ENCODE data around the gene ATP10A. TPM values are rescaled to one million over a fixed set of nuclear protein-coding genes. Genes with fewer than 3 reads are reported as not detected.

The ATP10A gene
- total RNA-seq, 1 experiment from 2014 or later = not detected

- Mint-ChIP-seq H3K9me3 (ENCODE audit: unreplicated experiment) (no peaks in the 10 kb centered on the region), H3K36me3 (ENCODE audit: insufficient read depth, unreplicated experiment) (no peaks in the 10 kb centered on the region), H3K4me3 (ENCODE audit: unreplicated experiment) (no peak overlapping the region), H3K27me3 (ENCODE audit: insufficient read depth, unreplicated experiment) (no peaks in the 10 kb centered on the region), H3K27ac (ENCODE audit: unreplicated experiment) (no peak overlapping the region), H3K4me1 (ENCODE audit: low read depth, unreplicated experiment) (no peaks in the 10 kb centered on the region)
- ChIA-PET CTCF (no interaction called here), POLR2A (no interaction called here)
- Histone ChIP-seq H3K36me3 (ENCODE audit: control insufficient read depth, insufficient read depth, low read length) (no peaks in the 10 kb centered on the region), H3K27me3 (replicated peaks; ENCODE audit: control insufficient read depth, insufficient read depth, low read length) (no peaks in the 10 kb centered on the region), H3K9me3 (0 out of 2 replicates have a peak, but pooled peaks cover 2% of the 10 kb centered on the region), H3K4me1 (peaks cover 10% of the 10 kb centered on the region; the same call in 1 of the 2 replicates), H3K4me3 (ENCODE audit: low read depth, low read length) (no peak overlapping the region)
- BruUV-seq (replicated peaks) = no TSS peak
- intact Hi-C loops (cut with micrococcal nuclease; ENCODE audit: unreplicated experiment) = no loop called here
- no peak for TF ChIP-seq CTCF (IDR thresholded peaks at IDR 0.05; ENCODE audit: insufficient read depth in 1 of 2, low read depth in 1 of 2, low read length in 1 of 2, severe bottlenecking in 1 of 2, unreplicated experiment in 1 of 2)
- no peak for DNase-seq
These were observed 183.0 kb downstream of the ATP10A start for GRCh38 chr15:25679964-25680685.

GRCh38 chr15:25679492-25679891 is 183.6 kb downstream of the ATP10A start:
- CTCF ChIA-PET = no interaction called here
- no peak overlapping the region for H3K27ac Mint-ChIP-seq (ENCODE audit: unreplicated experiment)

GRCh38 chr15:25678500-25678855 is 184.6 kb downstream of the ATP10A start:
- ChIA-PET POLR2A (no interaction called here), CTCF (no interaction called here)
- H3K9me3 Mint-ChIP-seq (ENCODE audit: unreplicated experiment) = no peaks in the 10 kb centered on the region
- H3K4me1 Mint-ChIP-seq (ENCODE audit: low read depth, unreplicated experiment) = no peaks in the 10 kb centered on the region
- no peak overlapping the region for H3K4me3 ChIP-seq (ENCODE audit: low read depth, low read length)
- no peak overlapping the region for H3K27ac Mint-ChIP-seq (ENCODE audit: unreplicated experiment)
- intact Hi-C loops (cut with micrococcal nuclease; ENCODE audit: unreplicated experiment) = no loop called here
- H3K36me3 ChIP-seq (ENCODE audit: control insufficient read depth, insufficient read depth, low read length) = no peaks in the 10 kb centered on the region
- no peak for DNase-seq
- no peaks in the 10 kb centered on the region for H3K9me3 ChIP-seq
- H3K36me3 Mint-ChIP-seq (ENCODE audit: insufficient read depth, unreplicated experiment) = no peaks in the 10 kb centered on the region
- TF ChIP-seq CTCF (IDR thresholded peaks at IDR 0.05; ENCODE audit: insufficient read depth in 1 of 2, low read depth in 1 of 2, low read length in 1 of 2, severe bottlenecking in 1 of 2, unreplicated experiment in 1 of 2) = no peak
- H3K27me3 ChIP-seq (replicated peaks; ENCODE audit: control insufficient read depth, insufficient read depth, low read length) = no peaks in the 10 kb centered on the region
- no peaks in the 10 kb centered on the region for H3K27me3 Mint-ChIP-seq (ENCODE audit: insufficient read depth, unreplicated experiment)
- H3K4me3 Mint-ChIP-seq (ENCODE audit: unreplicated experiment) = no peak overlapping the region
- H3K4me1 ChIP-seq = no peaks in the 10 kb centered on the region
- no TSS peak for BruUV-seq (replicated peaks)

More at GRCh38 chr15:25679492-25679891, 183.6 kb downstream of the ATP10A start:
- BruUV-seq (replicated peaks) = no TSS peak
- Histone ChIP-seq H3K9me3 (0 out of 2 replicates have a peak, but pooled peaks cover 2% of the 10 kb centered on the region), H3K36me3 (ENCODE audit: control insufficient read depth, insufficient read depth, low read length) (no peaks in the 10 kb centered on the region), H3K27me3 (replicated peaks; ENCODE audit: control insufficient read depth, insufficient read depth, low read length) (no peaks in the 10 kb centered on the region), H3K4me3 (ENCODE audit: low read depth, low read length) (no peak overlapping the region), H3K4me1 (peaks cover 3% of the 10 kb centered on the region; the same call in 1 of the 2 replicates)
- POLR2A ChIA-PET = no interaction called here
- Mint-ChIP-seq H3K36me3 (ENCODE audit: insufficient read depth, unreplicated experiment) (no peaks in the 10 kb centered on the region), H3K9me3 (ENCODE audit: unreplicated experiment) (no peaks in the 10 kb centered on the region), H3K4me3 (ENCODE audit: unreplicated experiment) (no peak overlapping the region), H3K4me1 (ENCODE audit: low read depth, unreplicated experiment) (no peaks in the 10 kb centered on the region), H3K27me3 (ENCODE audit: insufficient read depth, unreplicated experiment) (no peaks in the 10 kb centered on the region)
- DNase-seq = no peak
- TF ChIP-seq CTCF (IDR thresholded peaks at IDR 0.05; ENCODE audit: insufficient read depth in 1 of 2, low read depth in 1 of 2, low read length in 1 of 2, severe bottlenecking in 1 of 2, unreplicated experiment in 1 of 2) = no peak
- intact Hi-C loops (cut with micrococcal nuclease; ENCODE audit: unreplicated experiment) = no loop called here

Data from Caco-2 (cell line).